Heart left ventricle (tissue), 13 donors: ENCODE results near the gene ESYT3.

Experiments
- POLR2A ChIP-seq, 2 donors: fragments of 450-650 bp; IDR thresholded peaks; one replicate each; pipeline ENCODE4 v1.6.1; 2017; ENCODE audit warnings: antibody characterized with exemption in 2 of 2, mild to moderate bottlenecking in 2 of 2, moderate library complexity in 2 of 2
- TF ChIP-seq, protein P1 (sequence below), 12 donors: fragments of 200-600 bp; sonication (generic) in 4 of 12; IDR thresholded peaks; one replicate each; pipeline versions ENCODE4 v1.5.0 to v1.8.0; 2018 to 2022; ENCODE audit warnings: antibody characterized with exemption in 12 of 12, mild to moderate bottlenecking in 5 of 12
- donor health status: ischemic (EF 13 %, LVEDD 7.1; RV severe dilation, severe dysfunction).
- donor health status: DM: no; HTN: yes; CAD: no.
- donor health status: DM: no; HTN: no; CAD: no.
- donor health status: ischemic (EF 25% LVEDD 6.9; RV normal size, moderate dysfunction).
- donor health status: ischemic (EF 25% LVEDD 5.7; RV mildly dilated, moderate dysfunction).
- donor health status: ischemic (EF 35%, LVEDD 5.7; RV mildly dilated, moderate dysfunction).
- donor health status: nonischemic (EF 11% LVEDD 7.7; RV severe dilation, severe dysfunction).
- donor health status: DM: yes; HTN: yes; CAD: no.
- donor health status: PGD.
- donor health status: ischemic (EF 29% LVEDD 5.4; RV normal size, mild dysfunction).
- donor health status: nonischemic (EF 23%, LVEDD 6.1; RV moderate dilation, normal function).

DNA sequence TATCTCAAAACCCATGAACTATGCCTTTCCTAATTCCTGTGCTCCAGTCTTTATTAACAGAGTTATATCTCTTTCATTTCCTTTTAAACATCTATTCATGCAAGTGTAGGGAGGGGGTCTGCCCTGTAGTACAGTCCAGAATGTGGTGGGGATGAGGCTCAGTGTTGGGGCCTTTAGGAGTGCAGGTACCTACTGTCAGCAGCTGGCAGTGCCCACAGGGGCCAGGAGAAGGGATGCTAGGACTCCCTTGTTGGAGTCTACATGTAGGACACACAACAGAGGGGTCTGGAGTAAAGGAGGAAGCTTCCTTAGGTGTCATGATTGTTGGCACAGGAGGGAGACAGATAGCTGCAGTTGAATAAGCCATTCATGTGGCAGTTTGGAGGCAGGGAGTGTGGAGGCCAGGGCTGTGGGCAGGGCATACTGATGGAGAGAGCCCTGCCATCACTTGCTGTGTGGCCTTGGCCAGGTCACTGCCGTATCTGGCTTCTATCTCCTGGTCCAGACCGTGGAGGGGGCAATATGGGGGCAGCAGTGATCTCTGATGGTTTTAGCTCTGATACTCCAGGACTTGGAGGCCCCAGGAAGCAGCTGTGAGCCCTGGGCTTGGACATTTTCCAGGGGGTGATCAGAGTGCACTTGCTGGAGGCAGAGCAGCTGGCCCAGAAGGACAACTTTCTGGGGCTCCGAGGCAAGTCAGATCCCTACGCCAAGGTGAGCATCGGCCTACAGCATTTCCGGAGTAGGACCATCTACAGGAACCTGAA lies 29.5 kb downstream of the ESYT3 start:
- TF ChIP-seq, protein P1, sequence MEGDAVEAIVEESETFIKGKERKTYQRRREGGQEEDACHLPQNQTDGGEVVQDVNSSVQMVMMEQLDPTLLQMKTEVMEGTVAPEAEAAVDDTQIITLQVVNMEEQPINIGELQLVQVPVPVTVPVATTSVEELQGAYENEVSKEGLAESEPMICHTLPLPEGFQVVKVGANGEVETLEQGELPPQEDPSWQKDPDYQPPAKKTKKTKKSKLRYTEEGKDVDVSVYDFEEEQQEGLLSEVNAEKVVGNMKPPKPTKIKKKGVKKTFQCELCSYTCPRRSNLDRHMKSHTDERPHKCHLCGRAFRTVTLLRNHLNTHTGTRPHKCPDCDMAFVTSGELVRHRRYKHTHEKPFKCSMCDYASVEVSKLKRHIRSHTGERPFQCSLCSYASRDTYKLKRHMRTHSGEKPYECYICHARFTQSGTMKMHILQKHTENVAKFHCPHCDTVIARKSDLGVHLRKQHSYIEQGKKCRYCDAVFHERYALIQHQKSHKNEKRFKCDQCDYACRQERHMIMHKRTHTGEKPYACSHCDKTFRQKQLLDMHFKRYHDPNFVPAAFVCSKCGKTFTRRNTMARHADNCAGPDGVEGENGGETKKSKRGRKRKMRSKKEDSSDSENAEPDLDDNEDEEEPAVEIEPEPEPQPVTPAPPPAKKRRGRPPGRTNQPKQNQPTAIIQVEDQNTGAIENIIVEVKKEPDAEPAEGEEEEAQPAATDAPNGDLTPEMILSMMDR (IDR thresholded peaks at IDR 0.05): no peak
- no peak for TF ChIP-seq POLR2A (IDR thresholded peaks at IDR 0.05)
